GM21529 (cell line): Measurements from ENCODE around the gene IL21R.

Source experiments
- ATAC-seq: cut with Tn5 transposase; IDR thresholded peaks from one replicate; pipeline ENCODE4 v1.9.1; 2021; ENCODE audit not compliant: unreplicated experiment

The IL21R gene

GRCh38 chr16:27462846-27463682, 61.1 kb downstream of the IL21R start:
- no peak for ATAC-seq

GRCh38 chr16:27463741-27464591, 62.0 kb downstream of the IL21R start:
- no peak for ATAC-seq

- ATAC-seq, result no peak
Observed at GRCh38 chr16:27464626-27465482, 62.9 kb downstream of the IL21R start.

GRCh38 chr16:27465483-27465879, 63.5 kb downstream of the IL21R start:
- no peak for ATAC-seq

- ATAC-seq, result no peak
Observed at GRCh38 chr16:27468941-27469531, 67.1 kb downstream of the IL21R start.

GRCh38 chr16:27470567-27471431, 68.8 kb downstream of the IL21R start:
- ATAC-seq, result no peak

- no peak for ATAC-seq
Observed at GRCh38 chr16:27471661-27472060, 69.7 kb downstream of the IL21R start.

GRCh38 chr16:27472091-27473020, 70.4 kb downstream of the IL21R start:
- no peak for ATAC-seq

GRCh38 chr16:27473101-27473900, 71.3 kb downstream of the IL21R start:
- ATAC-seq, result no peak

- ATAC-seq, result no peak
Observed at GRCh38 chr16:27474041-27474440, 72.1 kb downstream of the IL21R start.

GRCh38 chr16:27474921-27475320, 72.9 kb downstream of the IL21R start:
- ATAC-seq, result no peak

GRCh38 chr16:27475561-27475960, 73.6 kb downstream of the IL21R start:
- ATAC-seq, result no peak

GRCh38 chr16:27476240-27476639, 74.3 kb downstream of the IL21R start:
- ATAC-seq, result no peak

GRCh38 chr16:27480761-27481160, 78.8 kb downstream of the IL21R start:
- no peak for ATAC-seq

- no peak for ATAC-seq
Observed at GRCh38 chr16:27481282-27481934, 79.4 kb downstream of the IL21R start.

- no peak for ATAC-seq
Observed at GRCh38 chr16:27482397-27483087, 80.6 kb downstream of the IL21R start.

- ATAC-seq, result no peak
Observed at GRCh38 chr16:27483088-27483437, 81.1 kb downstream of the IL21R start.
